ENCODE results near the gene PARD3B. TPM values are rescaled to one million over a fixed set of nuclear protein-coding genes. Genes with fewer than 3 reads are reported as not detected.

PARD3B gene
- total and polyA plus RNA-seq, 2 donors (not counting 1 experiment from before 2014, with no cell fraction given) = 7.4 to 20.6 TPM

DNA sequence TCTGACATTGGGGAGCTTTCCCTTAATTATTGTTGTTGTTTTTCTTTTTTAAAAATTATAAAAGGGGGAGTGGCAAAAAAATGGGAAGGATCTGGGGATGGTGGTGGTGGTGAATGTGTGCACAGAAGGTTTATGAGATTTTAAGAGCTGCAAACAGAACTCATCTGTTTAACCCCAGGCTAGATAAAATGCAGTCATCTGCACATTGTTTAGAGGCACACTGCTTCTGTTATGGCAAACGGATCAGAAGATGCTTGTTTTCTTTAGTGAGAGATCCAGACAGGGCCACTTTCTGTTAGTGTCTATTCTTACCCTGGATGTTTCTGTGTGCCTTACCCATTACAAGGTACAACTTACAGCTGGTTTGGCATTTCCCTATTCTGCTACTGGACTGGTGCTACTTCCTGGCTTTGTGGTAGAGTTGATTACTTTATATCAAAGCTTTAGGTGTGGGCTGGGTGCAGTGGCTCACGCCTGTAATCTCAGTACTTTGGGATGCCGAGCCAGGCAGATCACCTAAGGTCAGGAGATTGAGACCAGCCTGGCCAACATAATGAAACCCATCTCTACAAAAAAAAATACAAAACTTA, 1068.8 kb downstream of the PARD3B start:
- no peaks in the 10 kb centered on the region for H3K9me3 ChIP-seq (ENCODE audit: control insufficient read depth, insufficient read depth, low read depth, low read length)
- H3K4me2 ChIP-seq (ENCODE audit: extremely low read depth, insufficient read depth, low read length) = no peak overlapping the region
- no peak overlapping the region for H3K9ac ChIP-seq (ENCODE audit: insufficient read depth, low read length)
- no peak overlapping the region for H3K4me3 ChIP-seq (replicated peaks in 1 of 4; ENCODE audit: control extremely low read depth in 1 of 4, insufficient read depth in 1 of 4, low read depth in 3 of 4, low read length in 4 of 4)
- no peaks in the 10 kb centered on the region for H4K20me1 ChIP-seq (ENCODE audit: control insufficient read depth, extremely low read depth, insufficient read depth, low read length)
- H3K27ac ChIP-seq (ENCODE audit: insufficient read depth, low read length) = no peak overlapping the region
- no peaks in the 10 kb centered on the region for H3K36me3 ChIP-seq (ENCODE audit: control insufficient read depth, insufficient read depth, low read length)
- no peak for DNase-seq (ENCODE audit: low read depth in 2 of 2)
- no peak overlapping the region for H2AFZ ChIP-seq (ENCODE audit: low read length)
- H3K79me2 ChIP-seq (ENCODE audit: control insufficient read depth, insufficient read depth, low read length) = no peaks in the 10 kb centered on the region
- TF ChIP-seq EZH2 (IDR thresholded peaks at IDR 0.05; ENCODE audit: low read length, missing control alignments) = no peak
- TF ChIP-seq, protein P1, sequence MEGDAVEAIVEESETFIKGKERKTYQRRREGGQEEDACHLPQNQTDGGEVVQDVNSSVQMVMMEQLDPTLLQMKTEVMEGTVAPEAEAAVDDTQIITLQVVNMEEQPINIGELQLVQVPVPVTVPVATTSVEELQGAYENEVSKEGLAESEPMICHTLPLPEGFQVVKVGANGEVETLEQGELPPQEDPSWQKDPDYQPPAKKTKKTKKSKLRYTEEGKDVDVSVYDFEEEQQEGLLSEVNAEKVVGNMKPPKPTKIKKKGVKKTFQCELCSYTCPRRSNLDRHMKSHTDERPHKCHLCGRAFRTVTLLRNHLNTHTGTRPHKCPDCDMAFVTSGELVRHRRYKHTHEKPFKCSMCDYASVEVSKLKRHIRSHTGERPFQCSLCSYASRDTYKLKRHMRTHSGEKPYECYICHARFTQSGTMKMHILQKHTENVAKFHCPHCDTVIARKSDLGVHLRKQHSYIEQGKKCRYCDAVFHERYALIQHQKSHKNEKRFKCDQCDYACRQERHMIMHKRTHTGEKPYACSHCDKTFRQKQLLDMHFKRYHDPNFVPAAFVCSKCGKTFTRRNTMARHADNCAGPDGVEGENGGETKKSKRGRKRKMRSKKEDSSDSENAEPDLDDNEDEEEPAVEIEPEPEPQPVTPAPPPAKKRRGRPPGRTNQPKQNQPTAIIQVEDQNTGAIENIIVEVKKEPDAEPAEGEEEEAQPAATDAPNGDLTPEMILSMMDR (conservative IDR thresholded peaks at IDR 0.05 in 1 of 2, IDR thresholded peaks at IDR 0.05 in 1 of 2; ENCODE audit: low read depth in 1 of 2, low read length in 2 of 2) = no peak
- H3K27me3 ChIP-seq (ENCODE audit: control insufficient read depth, insufficient read depth, low read length) = no peaks in the 10 kb centered on the region
- no peaks in the 10 kb centered on the region for H3K4me1 ChIP-seq (ENCODE audit: control insufficient read depth, extremely low read depth, insufficient read depth, low read length)

DNA sequence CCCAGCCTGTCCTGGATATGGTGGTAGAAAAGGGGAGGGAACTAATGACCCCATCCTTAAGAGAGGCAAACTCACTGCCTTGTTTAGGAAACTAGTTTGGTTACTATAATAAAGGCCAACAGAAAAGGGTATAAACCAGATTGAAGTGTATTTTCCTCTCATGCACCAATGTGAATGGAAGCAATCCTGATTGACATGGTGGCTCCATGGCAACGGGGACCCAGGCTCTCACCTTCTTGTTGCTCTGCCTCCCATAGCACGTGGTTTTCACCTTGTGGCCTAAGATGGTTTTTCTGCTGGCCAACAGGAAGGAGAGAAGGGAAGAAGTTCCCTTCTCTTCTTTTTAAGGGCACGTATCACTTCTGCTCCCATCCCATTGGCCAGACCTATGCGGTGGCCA, 1069.7 kb downstream of the PARD3B start:
- TF ChIP-seq, protein P1 (conservative IDR thresholded peaks at IDR 0.05 in 1 of 2, IDR thresholded peaks at IDR 0.05 in 1 of 2; ENCODE audit: low read depth in 1 of 2, low read length in 2 of 2) = no peak
- TF ChIP-seq EZH2 (IDR thresholded peaks at IDR 0.05; ENCODE audit: low read length, missing control alignments) = no peak
- H3K27ac ChIP-seq (ENCODE audit: insufficient read depth, low read length) = no peak overlapping the region
- H4K20me1 ChIP-seq (ENCODE audit: control insufficient read depth, extremely low read depth, insufficient read depth, low read length) = no peaks in the 10 kb centered on the region
- no peaks in the 10 kb centered on the region for H3K4me1 ChIP-seq (ENCODE audit: control insufficient read depth, extremely low read depth, insufficient read depth, low read length)
- no peak overlapping the region for H3K9ac ChIP-seq (ENCODE audit: insufficient read depth, low read length)
- H3K27me3 ChIP-seq (ENCODE audit: control insufficient read depth, insufficient read depth, low read length) = no peaks in the 10 kb centered on the region
- H2AFZ ChIP-seq (ENCODE audit: low read length) = no peak overlapping the region
- no peak for DNase-seq (ENCODE audit: low read depth in 2 of 2)
- no peaks in the 10 kb centered on the region for H3K79me2 ChIP-seq (ENCODE audit: control insufficient read depth, insufficient read depth, low read length)
- H3K4me3 ChIP-seq (replicated peaks in 1 of 4; ENCODE audit: control extremely low read depth in 1 of 4, insufficient read depth in 1 of 4, low read depth in 3 of 4, low read length in 4 of 4) = no peak overlapping the region
- H3K4me2 ChIP-seq (ENCODE audit: extremely low read depth, insufficient read depth, low read length) = no peak overlapping the region
- no peaks in the 10 kb centered on the region for H3K9me3 ChIP-seq (ENCODE audit: control insufficient read depth, insufficient read depth, low read depth, low read length)
- H3K36me3 ChIP-seq (ENCODE audit: control insufficient read depth, insufficient read depth, low read length) = no peaks in the 10 kb centered on the region

GRCh38 chr2:205617905-205618304, 1072.6 kb downstream of the PARD3B start:
- Histone ChIP-seq H4K20me1 (ENCODE audit: control insufficient read depth, extremely low read depth, insufficient read depth, low read length) (no peaks in the 10 kb centered on the region), H3K27ac (ENCODE audit: insufficient read depth, low read length) (no peak overlapping the region), H3K4me2 (ENCODE audit: extremely low read depth, insufficient read depth, low read length) (no peak overlapping the region), H2AFZ (ENCODE audit: low read length) (no peak overlapping the region), H3K4me3 (replicated peaks in 1 of 4; ENCODE audit: control extremely low read depth in 1 of 4, insufficient read depth in 1 of 4, low read depth in 3 of 4, low read length in 4 of 4) (no peak overlapping the region), H3K9ac (ENCODE audit: insufficient read depth, low read length) (no peak overlapping the region), H3K79me2 (ENCODE audit: control insufficient read depth, insufficient read depth, low read length) (no peaks in the 10 kb centered on the region), H3K9me3 (ENCODE audit: control insufficient read depth, insufficient read depth, low read depth, low read length) (no peaks in the 10 kb centered on the region), H3K4me1 (ENCODE audit: control insufficient read depth, extremely low read depth, insufficient read depth, low read length) (no peaks in the 10 kb centered on the region), H3K36me3 (ENCODE audit: control insufficient read depth, insufficient read depth, low read length) (no peaks in the 10 kb centered on the region), H3K27me3 (ENCODE audit: control insufficient read depth, insufficient read depth, low read length) (no peaks in the 10 kb centered on the region)
- no peak for DNase-seq (ENCODE audit: low read depth in 2 of 2)
- TF ChIP-seq, protein P1 (conservative IDR thresholded peaks at IDR 0.05 in 1 of 2, IDR thresholded peaks at IDR 0.05 in 1 of 2; ENCODE audit: low read depth in 1 of 2, low read length in 2 of 2) = no peak
- no peak for TF ChIP-seq EZH2 (IDR thresholded peaks at IDR 0.05; ENCODE audit: low read length, missing control alignments)

All from fibroblast of lung (primary cell).